ENCODE data around the gene TFB1M. TPM values are rescaled to one million over a fixed set of nuclear protein-coding genes. Genes with fewer than 3 reads are reported as not detected.

The TFB1M gene
- total and polyA plus RNA-seq, 2 donors (not counting 3 experiments of a cell fraction or from before 2014, with no cell fraction given), result 12.9 to 35.5 TPM

DNA sequence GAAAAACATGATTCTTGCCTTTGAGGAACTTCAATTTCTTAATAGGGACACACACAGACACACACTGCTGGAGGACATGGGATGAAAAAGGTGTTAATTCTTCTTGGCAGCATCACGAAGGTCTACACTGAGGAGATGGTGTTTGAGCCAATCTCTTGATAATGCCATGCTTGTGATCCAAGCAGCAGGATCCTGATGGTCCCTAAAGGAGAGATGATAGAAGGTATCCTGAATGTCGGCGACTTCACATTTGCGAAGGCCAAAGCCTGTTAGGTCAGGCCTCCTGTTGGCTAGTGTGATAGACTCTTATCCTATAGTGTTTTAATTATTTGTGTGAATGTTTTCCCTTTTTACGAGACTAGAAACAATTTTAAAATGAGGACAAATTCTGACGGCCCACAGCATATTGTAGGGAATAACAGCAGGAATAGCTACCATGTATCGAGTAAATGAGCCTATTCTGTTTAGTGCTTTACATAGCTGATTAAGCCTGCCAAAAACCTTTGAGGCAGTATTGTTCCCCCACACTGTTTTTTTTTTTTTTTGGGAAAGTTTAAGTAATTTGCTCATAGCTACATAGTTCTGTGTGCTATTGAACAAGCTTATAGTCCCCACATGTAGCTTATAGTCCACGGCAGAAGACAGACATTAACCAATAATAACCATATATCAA is 15.3 kb upstream of the TFB1M start:
- POLR2A ChIA-PET, result no interaction called here
- no peak for TF ChIP-seq POLR2AphosphoS5 (IDR thresholded peaks at IDR 0.05; ENCODE audit: insufficient read depth, low read depth, low read length)
- no peak for TF ChIP-seq FOS (IDR thresholded peaks at IDR 0.05; ENCODE audit: borderline replicate concordance, insufficient read depth, low read length)
- TF ChIP-seq GATA2 (IDR thresholded peaks at IDR 0.05; ENCODE audit: insufficient read depth, insufficient read length, low read depth, low read length), result no peak
- TF ChIP-seq POLR2A (IDR thresholded peaks at IDR 0.05; ENCODE audit: low read depth, low read length), result no peak
- no peak for TF ChIP-seq MYC (IDR thresholded peaks at IDR 0.05; ENCODE audit: low read depth, low read length)
- TF ChIP-seq, protein P1, sequence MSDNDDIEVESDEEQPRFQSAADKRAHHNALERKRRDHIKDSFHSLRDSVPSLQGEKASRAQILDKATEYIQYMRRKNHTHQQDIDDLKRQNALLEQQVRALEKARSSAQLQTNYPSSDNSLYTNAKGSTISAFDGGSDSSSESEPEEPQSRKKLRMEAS (IDR thresholded peaks at IDR 0.05; ENCODE audit: insufficient read depth, insufficient read length), result no peak
- no peak for TF ChIP-seq EZH2 (IDR thresholded peaks at IDR 0.05; ENCODE audit: borderline replicate concordance, low read depth, low read length, severe bottlenecking)
- dilution Hi-C loops (cut with MboI; ENCODE audit: extremely low pct_ligation_motif_present, low sequenced_read_pairs), result no loop called here
- H3K27ac ChIP-seq (ENCODE audit: insufficient read depth, low read depth, low read length), result no peak overlapping the region
- H3K79me2 ChIP-seq (ENCODE audit: control insufficient read depth, insufficient read depth, low read length), result no peaks in the 10 kb centered on the region
- H3K9me3 ChIP-seq (replicated peaks; ENCODE audit: control insufficient read depth, insufficient read depth, low read length), result no peaks in the 10 kb centered on the region
- H2AFZ ChIP-seq (ENCODE audit: low read depth, low read length), result no peak overlapping the region
- no TSS peak for BruUV-seq (replicated peaks)
- H3K9me1 ChIP-seq (replicated peaks; ENCODE audit: control insufficient read depth, extremely low read depth, insufficient read depth, low read length), result no peaks in the 10 kb centered on the region
- H3K27me3 ChIP-seq (ENCODE audit: control insufficient read depth in 2 of 2, insufficient read depth in 2 of 2, low read length in 2 of 2), result no peaks in the 10 kb centered on the region
- H3K9ac ChIP-seq (replicated peaks; ENCODE audit: extremely low read depth, insufficient read depth, low read length), result no peak overlapping the region
- intact Hi-C loops (cut with micrococcal nuclease), result loop anchor here (5.0 to 10.0 kb wide), 7 partner anchors 375 to 1448 kb away; partner anchors contain the start of gene ARID1B
- CTCF ChIA-PET, result interaction anchor here (0.6 to 3.5 kb wide), 8 partner anchors 10 to 740 kb away, joined by 3 to 56 read pairs (median 4); no protein-coding TSS in a partner anchor
- no peaks in the 10 kb centered on the region for H4K20me1 ChIP-seq (replicated peaks; ENCODE audit: control insufficient read depth, extremely low read depth, insufficient read depth, low read length)
- no peaks in the 10 kb centered on the region for H3K36me3 ChIP-seq (ENCODE audit: control insufficient read depth in 2 of 2, extremely low read depth in 1 of 2, insufficient read depth in 2 of 2, low read length in 2 of 2)
- DNase-seq (ENCODE audit: low read depth, low spot score) (no peak), FAIRE-seq (no peak)
- peaks cover 9% of the 10 kb centered on the region for H3K4me1 ChIP-seq (ENCODE audit: control insufficient read depth, extremely low read depth, insufficient read depth, low read length)
- H3K4me2 ChIP-seq (ENCODE audit: insufficient read depth, low read length), result no peak overlapping the region
- no peak overlapping the region for H3K4me3 ChIP-seq (replicated peaks in 1 of 3; ENCODE audit: insufficient read depth in 1 of 3, low read depth in 1 of 3, low read length in 3 of 3)

Measured in endothelial cell of umbilical vein (primary cell).